ENCODE results near the gene POU2F1.

The POU2F1 gene

GRCh38 chr1:167462341-167462740, 241.7 kb downstream of the POU2F1 start:
- no peak for DNase-seq
- in situ Hi-C loops (cut with HindIII; ENCODE audit: low pct_ligation_motif_present, low pct_unique_long_range_greater_than_20kb, low sequenced_read_pairs) = no loop called here

GRCh38 chr1:167463080-167463479, 242.4 kb downstream of the POU2F1 start:
- in situ Hi-C loops (cut with HindIII; ENCODE audit: low pct_ligation_motif_present, low pct_unique_long_range_greater_than_20kb, low sequenced_read_pairs) = no loop called here
- DNase-seq = no peak

- no peak for DNase-seq
- in situ Hi-C loops (cut with HindIII; ENCODE audit: low pct_ligation_motif_present, low pct_unique_long_range_greater_than_20kb, low sequenced_read_pairs) = no loop called here
Observed at GRCh38 chr1:167463875-167464575, 243.3 kb downstream of the POU2F1 start.

- in situ Hi-C loops (cut with HindIII; ENCODE audit: low pct_ligation_motif_present, low pct_unique_long_range_greater_than_20kb, low sequenced_read_pairs) = no loop called here
- no peak for DNase-seq
Observed at GRCh38 chr1:167465018-167465417, 244.3 kb downstream of the POU2F1 start.

GRCh38 chr1:167465743-167466142, 245.1 kb downstream of the POU2F1 start:
- in situ Hi-C loops (cut with HindIII; ENCODE audit: low pct_ligation_motif_present, low pct_unique_long_range_greater_than_20kb, low sequenced_read_pairs) = no loop called here
- DNase-seq = no peak

- no peak for DNase-seq
Observed at GRCh38 chr1:167467126-167467710, 246.5 kb downstream of the POU2F1 start.

GRCh38 chr1:167467752-167468151, 247.1 kb downstream of the POU2F1 start:
- no peak for DNase-seq
- in situ Hi-C loops (cut with HindIII; ENCODE audit: low pct_ligation_motif_present, low pct_unique_long_range_greater_than_20kb, low sequenced_read_pairs) = no loop called here

More at GRCh38 chr1:167467126-167467710, 246.5 kb downstream of the POU2F1 start:
- in situ Hi-C loops (cut with HindIII; ENCODE audit: low pct_ligation_motif_present, low pct_unique_long_range_greater_than_20kb, low sequenced_read_pairs) = no loop called here

- DNase-seq = no peak
- in situ Hi-C loops (cut with HindIII; ENCODE audit: low pct_ligation_motif_present, low pct_unique_long_range_greater_than_20kb, low sequenced_read_pairs) = no loop called here
Observed at GRCh38 chr1:167469280-167469965, 248.7 kb downstream of the POU2F1 start.

GRCh38 chr1:167471568-167471967, 250.9 kb downstream of the POU2F1 start:
- in situ Hi-C loops (cut with HindIII; ENCODE audit: low pct_ligation_motif_present, low pct_unique_long_range_greater_than_20kb, low sequenced_read_pairs) = no loop called here

GRCh38 chr1:167472752-167473521, 252.3 kb downstream of the POU2F1 start:
- in situ Hi-C loops (cut with HindIII; ENCODE audit: low pct_ligation_motif_present, low pct_unique_long_range_greater_than_20kb, low sequenced_read_pairs) = no loop called here
- no peak for DNase-seq

More at GRCh38 chr1:167471568-167471967, 250.9 kb downstream of the POU2F1 start:
- DNase-seq = no peak

- in situ Hi-C loops (cut with HindIII; ENCODE audit: low pct_ligation_motif_present, low pct_unique_long_range_greater_than_20kb, low sequenced_read_pairs) = no loop called here
Observed at GRCh38 chr1:167473761-167474160, 253.1 kb downstream of the POU2F1 start.

GRCh38 chr1:167474191-167474641, 253.5 kb downstream of the POU2F1 start:
- in situ Hi-C loops (cut with HindIII; ENCODE audit: low pct_ligation_motif_present, low pct_unique_long_range_greater_than_20kb, low sequenced_read_pairs) = no loop called here
- DNase-seq = no peak

More at GRCh38 chr1:167473761-167474160, 253.1 kb downstream of the POU2F1 start:
- DNase-seq = no peak

GRCh38 chr1:167476061-167476460, 255.4 kb downstream of the POU2F1 start:
- in situ Hi-C loops (cut with HindIII; ENCODE audit: low pct_ligation_motif_present, low pct_unique_long_range_greater_than_20kb, low sequenced_read_pairs) = no loop called here
- DNase-seq = no peak

Measured in ACHN (cell line).